ENCODE results near the gene PAQR4. TPM values are rescaled to one million over a fixed set of nuclear protein-coding genes. Genes with fewer than 3 reads are reported as not detected.

The PAQR4 gene
- total RNA-seq, 4 donors from 2014 or later, result 1.9 to 6.4 (median 4.1) TPM

GRCh38 chr16:3017344-3017743, 48.2 kb downstream of the PAQR4 start:
- 20% methylated on average over 2 of the region's 20 CpGs; no CpG with 5 or more reads in 1 of the 2 donors for WGBS, 2 donors (ENCODE audit: low coverage in 1 of 2)
- H3K36me3 ChIP-seq, result no peaks in the 10 kb centered on the region
- no peak for TF ChIP-seq POLR2A (IDR thresholded peaks at IDR 0.05)
- no peak for TF ChIP-seq EP300 (IDR thresholded peaks at IDR 0.05)
- no peak for TF ChIP-seq POLR2AphosphoS5 (IDR thresholded peaks at IDR 0.05)
- TF ChIP-seq CTCF (IDR thresholded peaks at IDR 0.05), result no peak
- H3K4me1 ChIP-seq, result peaks cover 0 to 40% (median 12%) of the 10 kb centered on the region in 3 donors
- no peaks in the 10 kb centered on the region for H3K9me3 ChIP-seq
- H3K27ac ChIP-seq, result no peak overlapping the region
- no peak overlapping the region for H3K4me3 ChIP-seq
- ATAC-seq, result no peak
- peaks cover 65% of the 10 kb centered on the region for H3K27me3 ChIP-seq

- no peaks in the 10 kb centered on the region for H3K9me3 ChIP-seq
- H3K27ac ChIP-seq, result no peak within 1 kb of the TSS
- no peaks in the 10 kb centered on the region for H3K36me3 ChIP-seq
- H3K27me3 ChIP-seq, result peaks cover 59% of the 10 kb centered on the region
- peaks cover 0 to 46% (median 18%) of the 10 kb centered on the region in 3 donors for H3K4me1 ChIP-seq
- no peak within 1 kb of the TSS for H3K4me3 ChIP-seq
- ATAC-seq, result no peak
- TF ChIP-seq CTCF (IDR thresholded peaks at IDR 0.05) (peak in 1 of 4 experiments; percentile 13), POLR2A (IDR thresholded peaks at IDR 0.05) (no peak)
- WGBS, 2 donors (ENCODE audit: low coverage in 1 of 2), result 8 to 33% methylated on average over 3 to 10 of the region's 52 CpGs
Observed at GRCh38 chr16:3017794-3018506, 48.8 kb downstream of the PAQR4 start, which contains the start of gene CLDN6. TSS of gene CLDN6 (minus strand) at chr16:3018183. CDS start at chr16:3016021, 2,162 bp downstream.

GRCh38 chr16:3019594-3020246, 50.6 kb downstream of the PAQR4 start:
- Histone ChIP-seq H3K36me3 (no peaks in the 10 kb centered on the region), H3K27me3 (peaks cover 41% of the 10 kb centered on the region), H3K9me3 (no peaks in the 10 kb centered on the region), H3K27ac (peak overlapping the region in 3 of 4 donors; percentile 95 to 97 (median 96)), H3K4me3 (peak overlapping the region in 1 of 2 donors; percentile 73), H3K4me1 (peaks cover 0 to 62% (median 25%) of the 10 kb centered on the region in 3 donors)
- no peak for TF ChIP-seq POLR2A (IDR thresholded peaks at IDR 0.05)
- TF ChIP-seq CTCF (IDR thresholded peaks at IDR 0.05), result no peak
- no peak for TF ChIP-seq POLR2AphosphoS5 (IDR thresholded peaks at IDR 0.05)
- TF ChIP-seq EP300 (IDR thresholded peaks at IDR 0.05), result no peak
- no peak for ATAC-seq
- WGBS, 2 donors (ENCODE audit: low coverage in 1 of 2), result 44 to 50% methylated on average over 13 to 20 of the region's 40 CpGs

- Histone ChIP-seq H3K36me3 (no peaks in the 10 kb centered on the region), H3K4me1 (peaks cover 0 to 67% (median 25%) of the 10 kb centered on the region in 3 donors), H3K27me3 (peaks cover 39% of the 10 kb centered on the region), H3K9me3 (no peaks in the 10 kb centered on the region), H3K27ac (peak within 1 kb of the TSS; percentile 93 to 97 (median 96)), H3K4me3 (peak within 1 kb of the TSS; percentile 60 to 73)
- peak; percentile 42 for ATAC-seq
- TF ChIP-seq EP300 (IDR thresholded peaks at IDR 0.05) (no peak), POLR2A (IDR thresholded peaks at IDR 0.05) (peak; percentile 83 to 95), POLR2AphosphoS5 (IDR thresholded peaks at IDR 0.05) (peak; percentile 95), CTCF (IDR thresholded peaks at IDR 0.05) (peak in 3 of 4 experiments; percentile 29 to 43 (median 33))
- WGBS, 2 donors (ENCODE audit: low coverage in 1 of 2), result 0% methylated on average over 2 of the region's 49 CpGs; no CpG with 5 or more reads in 1 of the 2 donors
Observed at GRCh38 chr16:3020247-3020603, 51.1 kb downstream of the PAQR4 start, which contains the start of gene TNFRSF12A. TSS of gene TNFRSF12A (plus strand) at chr16:3020368. CDS start at chr16:3020398, 30 bp downstream.

Measured in gastroesophageal sphincter (tissue), 4 donors.